Colon (tissue), 2 donors: Measurements from ENCODE around the gene AOPEP.
"Not testable (repeated sequence)": the region's sequence is repeated elsewhere in the genome, so short reads cannot be mapped to it uniquely, and the experiment has no call there.

Experiments used
- FAIRE-seq: peaks from 2 replicates; lab custom pipeline; 2012; peaks lifted over from hg19 to GRCh38; lab: Jason Lieb, UNC
- donor health status: control.
- donor health status: control.

The AOPEP gene

GRCh38 chr9:94817291-94818177, 91.0 kb downstream of the AOPEP start:
- FAIRE-seq: no peak

- no peak for FAIRE-seq
Measured at GRCh38 chr9:94818178-94818541, 91.7 kb downstream of the AOPEP start.

GRCh38 chr9:94819161-94819687, 92.7 kb downstream of the AOPEP start:
- FAIRE-seq: no peak

- no peak for FAIRE-seq
Measured at GRCh38 chr9:94821098-94821887, 94.8 kb downstream of the AOPEP start.

- no peak for FAIRE-seq
Measured at GRCh38 chr9:94822273-94822672, 95.8 kb downstream of the AOPEP start.

- FAIRE-seq: no peak
Measured at GRCh38 chr9:94823710-94824109, 97.2 kb downstream of the AOPEP start.

- no peak for FAIRE-seq
Measured at GRCh38 chr9:94824411-94824810, 97.9 kb downstream of the AOPEP start.

- FAIRE-seq: no peak
Measured at GRCh38 chr9:94824913-94825610, 98.6 kb downstream of the AOPEP start.

- FAIRE-seq: no peak
Measured at GRCh38 chr9:94825611-94825958, 99.1 kb downstream of the AOPEP start.

GRCh38 chr9:94826044-94826443, 99.5 kb downstream of the AOPEP start:
- no peak for FAIRE-seq

GRCh38 chr9:94826644-94827410, 100.3 kb downstream of the AOPEP start:
- FAIRE-seq: no peak

- FAIRE-seq: no peak
Measured at GRCh38 chr9:94827584-94828304, 101.2 kb downstream of the AOPEP start.

- FAIRE-seq: no peak
Measured at GRCh38 chr9:94829380-94830070, 103.0 kb downstream of the AOPEP start.

- not testable (repeated sequence) for FAIRE-seq
Measured at GRCh38 chr9:94830071-94830604, 103.6 kb downstream of the AOPEP start.

GRCh38 chr9:94833802-94834201, 107.3 kb downstream of the AOPEP start:
- FAIRE-seq: no peak

GRCh38 chr9:94837404-94837803, 110.9 kb downstream of the AOPEP start:
- no peak for FAIRE-seq

GRCh38 chr9:94839398-94839797, 112.9 kb downstream of the AOPEP start:
- no peak for FAIRE-seq

- FAIRE-seq: no peak
Measured at GRCh38 chr9:94840738-94841137, 114.2 kb downstream of the AOPEP start.

GRCh38 chr9:94843134-94843533, 116.6 kb downstream of the AOPEP start:
- no peak for FAIRE-seq

GRCh38 chr9:94846739-94847138, 120.2 kb downstream of the AOPEP start:
- FAIRE-seq: no peak
